HG03175 (cell line): ENCODE results near the gene EPAS1.
"Not testable (repeated sequence)": the region's sequence is repeated elsewhere in the genome, so short reads cannot be mapped to it uniquely, and the experiment has no call there.

ENCODE experiments used
- ATAC-seq: cut with Tn5 transposase; IDR thresholded peaks from one replicate; pipeline ENCODE4 v1.9.1; 2021; ENCODE audit warnings: mild to moderate bottlenecking, moderate library complexity; ENCODE audit not compliant: unreplicated experiment

EPAS1 gene

DNA sequence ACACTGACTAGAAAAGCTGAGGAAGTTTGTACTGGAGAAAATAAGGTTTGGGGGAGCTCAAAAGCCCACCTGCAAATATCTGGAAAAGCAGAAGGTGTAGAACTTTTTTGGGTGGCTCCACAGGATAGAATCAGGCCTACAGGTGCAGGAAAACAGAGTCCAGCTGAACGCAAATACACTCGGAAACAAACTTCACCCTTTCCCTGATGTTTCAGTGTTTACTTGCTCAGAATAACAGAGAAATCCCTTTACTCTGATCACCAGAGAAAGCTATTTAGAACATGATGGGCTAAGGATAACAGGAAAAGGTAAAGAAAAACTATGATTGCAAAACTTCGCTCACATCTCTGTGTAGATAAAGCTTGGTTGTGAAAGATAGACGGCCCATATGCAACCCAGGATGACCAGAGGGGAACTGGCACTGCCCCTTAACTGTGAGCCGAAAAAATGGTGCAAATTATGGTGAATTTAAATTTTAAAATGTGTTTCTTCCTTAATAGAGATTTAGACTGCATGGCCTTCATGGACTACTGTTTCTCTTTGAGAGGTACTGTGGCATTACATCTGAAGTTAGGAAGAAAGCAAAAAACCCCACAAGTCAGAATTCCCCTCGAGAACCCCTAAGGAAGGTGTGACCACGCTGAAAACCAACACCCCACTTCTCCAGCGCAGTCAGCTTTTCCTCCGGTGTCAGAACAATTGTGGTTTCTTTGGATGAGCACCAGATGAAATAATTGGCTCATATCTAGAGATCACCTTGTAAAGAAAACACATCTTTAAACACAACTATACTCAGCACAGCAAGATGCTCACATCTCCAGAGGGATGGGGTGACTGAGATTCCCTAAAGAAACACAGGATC lies 97.7 kb downstream of the EPAS1 start:
- ATAC-seq: no peak

DNA sequence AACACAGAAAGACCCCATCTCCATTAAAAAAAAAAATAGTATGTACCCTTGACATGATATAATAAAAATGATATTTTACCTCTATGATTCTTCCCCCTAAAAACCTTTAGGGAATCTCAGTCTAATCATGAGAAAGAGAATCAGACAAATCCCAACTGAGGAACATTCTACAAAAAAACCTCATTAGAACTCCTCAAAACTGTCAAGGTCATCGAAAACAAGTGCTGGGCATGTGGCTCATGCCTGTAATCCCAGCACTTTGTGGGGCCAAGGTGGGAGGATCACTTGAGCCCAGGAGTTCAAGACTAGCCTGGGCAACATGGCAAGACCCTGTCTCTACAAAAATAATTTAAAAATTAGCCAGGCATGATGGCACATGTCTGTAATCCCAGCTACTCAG lies 98.5 kb downstream of the EPAS1 start:
- not testable (repeated sequence) for ATAC-seq

GRCh38 chr2:46400016-46400415 lies 102.8 kb downstream of the EPAS1 start:
- no peak for ATAC-seq

GRCh38 chr2:46402874-46403273 lies 105.7 kb downstream of the EPAS1 start:
- no peak for ATAC-seq

- no peak for ATAC-seq
Measured at GRCh38 chr2:46404181-46404759, 107.1 kb downstream of the EPAS1 start.

GRCh38 chr2:46407852-46408455 lies 110.7 kb downstream of the EPAS1 start:
- ATAC-seq: no peak

GRCh38 chr2:46409756-46410155 lies 112.5 kb downstream of the EPAS1 start:
- no peak for ATAC-seq

- ATAC-seq: no peak
Measured at GRCh38 chr2:46410273-46411244, 113.4 kb downstream of the EPAS1 start.

- no peak for ATAC-seq
Measured at GRCh38 chr2:46411245-46411641, 114.0 kb downstream of the EPAS1 start.

DNA sequence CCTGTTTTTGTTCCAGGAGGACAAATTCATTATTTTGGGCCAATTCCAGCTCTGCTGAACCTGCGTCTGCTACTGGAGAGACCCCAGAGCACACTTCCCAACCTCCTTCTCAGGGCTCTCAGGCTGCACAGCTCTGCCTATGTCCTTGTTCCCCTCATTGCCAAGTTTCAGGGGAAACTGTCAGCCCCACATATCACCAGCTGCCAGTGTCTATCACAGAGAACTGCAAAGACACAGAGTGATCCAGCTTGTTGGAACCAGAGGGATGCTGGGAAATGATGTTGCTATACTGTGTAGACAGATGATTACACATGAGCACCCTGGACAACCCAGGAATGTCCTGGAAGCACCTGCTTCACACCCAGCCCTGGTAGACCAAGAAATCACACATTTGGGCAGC lies 114.8 kb downstream of the EPAS1 start:
- no peak for ATAC-seq

- no peak for ATAC-seq
Measured at GRCh38 chr2:46413111-46413510, 115.9 kb downstream of the EPAS1 start.

GRCh38 chr2:46413631-46414030 lies 116.4 kb downstream of the EPAS1 start:
- ATAC-seq: no peak

DNA sequence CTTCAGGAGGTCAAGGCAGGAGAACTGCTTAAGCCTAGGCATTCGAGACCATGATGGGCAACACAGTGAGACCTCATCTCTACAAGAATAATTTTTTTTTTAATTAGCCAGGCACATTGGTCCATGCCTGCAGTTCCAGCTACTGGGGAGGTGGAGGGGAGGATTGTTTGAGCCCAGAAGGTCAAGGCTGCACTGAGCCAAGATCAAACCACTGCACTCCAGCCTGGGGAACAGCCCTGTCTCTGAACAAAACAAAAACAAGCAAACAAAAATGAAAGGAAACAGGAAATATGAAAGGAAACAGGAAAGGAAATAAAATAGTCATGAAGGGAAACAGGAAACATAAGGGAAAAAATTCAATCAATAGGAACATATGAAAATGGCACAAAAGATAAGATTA lies 117.5 kb downstream of the EPAS1 start:
- no peak for ATAC-seq

- ATAC-seq: no peak
Measured at GRCh38 chr2:46416280-46416679, 119.1 kb downstream of the EPAS1 start.

GRCh38 chr2:46416739-46417403 lies 119.7 kb downstream of the EPAS1 start:
- no peak for ATAC-seq

DNA sequence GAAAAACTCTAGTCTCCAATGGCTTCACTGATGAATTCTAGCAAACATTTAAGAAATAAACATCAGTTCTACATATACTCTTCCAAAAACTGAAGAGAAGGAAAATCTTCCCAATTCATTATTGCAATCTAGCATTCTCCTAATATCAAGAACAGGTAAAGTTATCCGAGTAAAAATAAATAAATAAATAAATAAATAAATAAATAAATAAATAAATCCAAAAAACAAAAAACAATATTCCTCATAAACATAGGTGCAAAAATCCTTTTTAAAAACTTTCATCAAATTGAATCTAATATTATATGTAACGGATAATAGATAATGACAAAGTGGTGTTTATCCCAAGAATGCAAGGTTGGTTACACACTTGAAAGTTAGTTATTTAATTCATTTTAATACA lies 123.7 kb downstream of the EPAS1 start:
- ATAC-seq: no peak

- no peak for ATAC-seq
Measured at GRCh38 chr2:46421361-46421760, 124.2 kb downstream of the EPAS1 start.

DNA sequence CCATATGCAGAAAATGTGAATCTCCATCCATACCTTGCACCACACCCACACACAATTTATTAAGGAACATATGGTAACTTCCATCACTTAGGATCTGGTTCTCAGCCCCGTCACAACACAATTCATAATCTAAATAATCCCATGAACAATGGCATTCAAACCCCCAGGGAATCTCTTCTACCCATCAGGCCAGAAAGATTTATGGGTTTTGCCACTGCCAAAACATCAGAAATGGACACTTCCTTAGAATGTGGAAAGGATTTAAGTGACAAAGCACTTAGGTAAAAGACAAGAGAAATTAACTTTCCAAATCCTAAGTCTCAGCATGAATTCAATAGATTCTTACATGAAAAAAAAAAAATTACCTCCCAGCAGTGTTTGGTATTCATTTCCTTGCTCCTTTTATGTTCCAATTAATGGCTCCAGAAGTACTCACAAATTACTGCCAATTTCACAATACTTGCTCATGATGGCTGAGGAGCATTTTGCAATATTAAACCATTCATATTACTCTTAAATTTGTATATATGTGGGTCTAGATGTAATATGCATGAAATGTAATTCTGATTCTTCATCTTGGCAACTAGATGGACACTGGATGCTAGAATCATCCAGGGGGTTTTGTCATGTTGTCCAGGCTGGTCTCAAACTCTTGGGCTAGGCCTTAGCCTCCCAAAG lies 125.6 kb downstream of the EPAS1 start:
- ATAC-seq: no peak

DNA sequence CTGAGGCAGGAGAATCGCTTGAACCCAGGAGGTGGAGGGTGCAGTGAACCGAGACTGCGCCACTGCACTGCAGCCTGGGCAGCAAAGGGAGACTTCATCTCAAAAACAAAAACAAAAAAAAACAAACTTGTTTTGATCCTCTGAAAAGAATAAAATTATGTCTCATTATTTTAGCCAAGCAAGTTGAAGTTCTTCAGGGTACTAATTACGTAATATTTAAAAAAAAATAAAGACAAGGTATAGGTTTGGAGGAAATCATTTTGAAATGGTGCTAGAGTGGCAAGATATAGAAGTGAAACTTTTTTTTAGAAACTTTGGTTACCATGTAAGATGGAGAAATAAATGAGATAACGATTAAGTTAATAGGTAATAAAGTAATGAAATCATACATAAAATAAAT lies 127.7 kb downstream of the EPAS1 start:
- no peak for ATAC-seq

DNA sequence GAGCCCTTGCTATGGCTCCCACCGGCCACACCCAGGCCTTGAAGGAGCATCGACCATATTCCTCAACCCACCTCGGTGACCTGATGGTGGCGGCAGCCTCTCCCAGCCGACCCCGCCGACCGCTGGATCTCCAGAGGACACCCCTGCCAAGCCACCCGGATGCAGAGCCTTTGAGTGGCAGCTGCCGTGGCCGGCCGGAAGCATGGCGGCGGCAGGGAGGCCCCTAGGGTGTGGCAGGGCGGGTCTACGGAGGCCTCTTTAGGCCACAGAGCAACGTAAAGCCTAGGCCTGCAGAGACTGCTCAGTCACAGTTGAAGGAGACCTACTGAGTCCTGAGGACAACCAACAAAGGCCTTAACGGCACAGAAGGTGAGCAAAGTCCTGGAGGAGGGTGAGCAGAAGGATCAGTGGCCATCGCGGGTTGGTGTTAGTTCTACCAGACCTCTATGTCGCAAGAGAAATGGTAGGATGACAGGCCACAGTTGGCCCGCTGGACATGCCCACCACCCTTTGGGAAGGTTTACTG lies 131.8 kb downstream of the EPAS1 start:
- ATAC-seq: no peak
